ENCODE data around the gene CDRT4. TPM values are rescaled to one million over a fixed set of nuclear protein-coding genes. Genes with fewer than 3 reads are reported as not detected.

CDRT4 gene
- total RNA-seq, 4 donors from 2014 or later: 1.8 to 8.7 (median 7.0) TPM

- TF ChIP-seq, protein P1, sequence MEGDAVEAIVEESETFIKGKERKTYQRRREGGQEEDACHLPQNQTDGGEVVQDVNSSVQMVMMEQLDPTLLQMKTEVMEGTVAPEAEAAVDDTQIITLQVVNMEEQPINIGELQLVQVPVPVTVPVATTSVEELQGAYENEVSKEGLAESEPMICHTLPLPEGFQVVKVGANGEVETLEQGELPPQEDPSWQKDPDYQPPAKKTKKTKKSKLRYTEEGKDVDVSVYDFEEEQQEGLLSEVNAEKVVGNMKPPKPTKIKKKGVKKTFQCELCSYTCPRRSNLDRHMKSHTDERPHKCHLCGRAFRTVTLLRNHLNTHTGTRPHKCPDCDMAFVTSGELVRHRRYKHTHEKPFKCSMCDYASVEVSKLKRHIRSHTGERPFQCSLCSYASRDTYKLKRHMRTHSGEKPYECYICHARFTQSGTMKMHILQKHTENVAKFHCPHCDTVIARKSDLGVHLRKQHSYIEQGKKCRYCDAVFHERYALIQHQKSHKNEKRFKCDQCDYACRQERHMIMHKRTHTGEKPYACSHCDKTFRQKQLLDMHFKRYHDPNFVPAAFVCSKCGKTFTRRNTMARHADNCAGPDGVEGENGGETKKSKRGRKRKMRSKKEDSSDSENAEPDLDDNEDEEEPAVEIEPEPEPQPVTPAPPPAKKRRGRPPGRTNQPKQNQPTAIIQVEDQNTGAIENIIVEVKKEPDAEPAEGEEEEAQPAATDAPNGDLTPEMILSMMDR (IDR thresholded peaks at IDR 0.05; ENCODE audit: low read depth): no peak
Measured at GRCh38 chr17:15403276-15403939, 64.0 kb downstream of the CDRT4 start.

- TF ChIP-seq, protein P1 (IDR thresholded peaks at IDR 0.05; ENCODE audit: low read depth): no peak
Measured at GRCh38 chr17:15399443-15399842, 68.0 kb downstream of the CDRT4 start.

- TF ChIP-seq, protein P1 (IDR thresholded peaks at IDR 0.05; ENCODE audit: low read depth): no peak
Measured at GRCh38 chr17:15398736-15399331, 68.6 kb downstream of the CDRT4 start.

DNA sequence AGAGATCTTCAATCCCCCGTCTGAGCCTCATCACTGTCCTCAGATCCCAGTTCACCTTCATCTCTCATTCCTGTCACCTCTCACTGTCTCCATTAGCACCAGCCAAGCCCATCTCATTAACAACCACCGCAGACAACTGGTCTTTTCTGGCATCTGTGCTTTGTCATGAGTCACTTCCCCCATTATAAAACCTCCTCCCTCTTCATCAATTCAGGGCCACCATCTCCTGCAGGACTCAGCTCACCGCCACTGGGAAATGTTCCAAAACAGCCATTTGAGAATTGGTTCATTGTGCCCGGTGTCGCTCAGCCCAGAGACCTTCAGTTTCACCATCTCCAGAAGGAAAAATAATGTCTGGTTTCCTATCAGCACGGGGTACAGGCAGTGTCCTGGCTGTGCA, 69.1 kb downstream of the CDRT4 start:
- TF ChIP-seq, protein P1 (IDR thresholded peaks at IDR 0.05; ENCODE audit: low read depth): no peak

DNA sequence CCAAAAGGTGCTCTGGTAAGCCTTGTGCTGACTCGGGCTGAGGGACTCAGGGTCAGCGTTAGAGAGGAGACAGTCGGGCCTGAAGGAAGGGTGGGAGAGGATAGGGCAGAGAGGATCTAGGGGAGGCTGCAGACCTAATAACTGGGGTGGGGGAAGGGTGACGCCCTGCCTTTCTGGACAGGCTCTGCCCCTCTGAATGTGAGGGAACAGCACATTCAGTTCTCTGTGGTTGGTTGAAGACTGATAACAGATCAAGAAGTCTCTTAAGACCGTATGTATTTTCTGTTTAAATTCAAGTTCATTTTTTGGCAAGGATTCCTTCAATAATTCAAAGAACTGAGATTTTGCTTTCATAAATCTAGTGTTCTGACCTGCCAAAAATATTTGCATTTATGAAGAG, 69.8 kb downstream of the CDRT4 start:
- TF ChIP-seq, protein P1 (IDR thresholded peaks at IDR 0.05; ENCODE audit: low read depth): no peak

DNA sequence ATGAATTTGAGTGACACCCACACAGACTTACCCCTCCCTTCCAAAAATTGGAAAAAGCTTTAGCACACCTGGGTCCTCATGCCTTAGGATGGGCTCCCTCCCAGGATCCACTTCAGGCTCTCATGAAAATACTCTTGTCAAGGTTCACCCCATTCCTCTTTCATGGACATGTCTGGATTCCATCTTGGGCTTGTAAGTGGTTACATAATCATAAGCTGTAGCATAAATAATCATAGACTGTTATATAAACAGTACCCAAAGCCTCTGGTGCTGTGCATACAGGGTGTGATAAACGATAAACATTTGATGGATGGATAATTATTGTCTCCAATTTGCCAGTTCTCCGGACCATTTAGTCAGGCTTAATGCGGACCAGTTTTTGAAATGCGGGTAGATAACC, 72.3 kb downstream of the CDRT4 start:
- TF ChIP-seq, protein P1 (IDR thresholded peaks at IDR 0.05; ENCODE audit: low read depth): no peak

GRCh38 chr17:15393414-15393813, 74.0 kb downstream of the CDRT4 start:
- TF ChIP-seq, protein P1 (IDR thresholded peaks at IDR 0.05; ENCODE audit: low read depth): no peak

All from subcutaneous adipose tissue (tissue), 4 donors.